GM19438 (cell line): ENCODE results near the gene NEMP2.

Experiments
- ATAC-seq: cut with Tn5 transposase; IDR thresholded peaks from one replicate; pipeline ENCODE4 v1.9.1; 2021; ENCODE audit warnings: low read depth; ENCODE audit not compliant: unreplicated experiment

Gene NEMP2

DNA sequence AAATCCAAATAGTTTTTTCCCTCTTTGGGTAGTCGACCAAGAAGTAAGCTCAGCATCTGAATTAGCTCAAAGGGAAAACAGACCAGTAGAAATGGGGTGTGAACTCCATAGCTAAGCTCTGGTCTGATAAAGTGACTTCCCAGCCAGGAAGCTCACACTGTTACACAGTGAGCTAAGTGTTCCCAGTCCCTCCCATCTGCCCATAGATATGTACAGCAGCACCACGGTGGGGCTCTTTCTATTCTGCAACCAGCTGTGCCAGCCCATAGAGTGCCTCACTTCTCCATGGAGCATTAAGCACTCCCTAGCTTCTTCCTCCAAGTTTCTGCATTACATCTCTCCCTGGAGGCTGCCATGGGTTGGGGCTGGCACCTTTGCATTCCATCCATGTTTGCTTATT, 27.6 kb upstream of the NEMP2 start:
- no peak for ATAC-seq

DNA sequence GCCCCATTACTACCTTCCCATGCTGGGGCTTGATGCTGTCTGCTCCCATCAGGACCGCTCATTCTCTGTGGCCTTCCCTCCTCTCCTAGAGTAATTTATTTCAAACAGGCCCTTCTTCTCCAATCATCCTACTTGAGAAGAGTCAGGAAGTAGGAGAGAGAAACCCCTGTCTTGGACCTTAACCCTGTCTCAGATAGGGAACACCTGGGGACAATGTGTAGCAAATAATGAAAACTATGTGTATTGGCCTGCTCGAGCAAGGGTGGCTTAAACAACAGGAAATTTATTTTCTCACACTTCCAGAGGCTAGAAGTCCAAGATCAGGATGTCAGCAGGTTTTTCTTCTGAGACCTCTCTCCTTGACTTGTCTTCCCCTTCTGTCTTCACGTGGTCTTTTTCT, 26.6 kb upstream of the NEMP2 start:
- no peak for ATAC-seq

- ATAC-seq, result no peak
Measured at GRCh38 chr2:190554357-190555006, 20.0 kb upstream of the NEMP2 start.

DNA sequence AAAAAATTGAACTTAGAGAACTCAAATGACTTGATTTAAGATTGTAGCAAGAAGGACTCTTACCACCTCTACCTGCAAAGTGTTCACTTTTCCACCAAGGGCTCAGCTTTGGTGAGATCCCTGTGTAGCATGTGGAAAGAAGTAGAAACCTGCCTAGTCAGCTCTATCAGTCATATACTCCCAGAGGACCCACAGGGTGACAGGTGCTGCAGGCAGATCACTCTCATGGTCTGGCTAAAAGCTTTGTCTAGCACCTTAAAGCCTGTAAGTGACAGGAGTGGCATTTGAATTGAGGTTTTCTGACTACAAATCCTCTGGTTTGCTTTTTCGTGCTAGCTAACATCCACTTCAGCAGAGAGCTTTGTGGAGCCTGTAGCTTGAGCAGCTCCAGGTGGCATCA, 18.7 kb upstream of the NEMP2 start:
- ATAC-seq, result no peak

DNA sequence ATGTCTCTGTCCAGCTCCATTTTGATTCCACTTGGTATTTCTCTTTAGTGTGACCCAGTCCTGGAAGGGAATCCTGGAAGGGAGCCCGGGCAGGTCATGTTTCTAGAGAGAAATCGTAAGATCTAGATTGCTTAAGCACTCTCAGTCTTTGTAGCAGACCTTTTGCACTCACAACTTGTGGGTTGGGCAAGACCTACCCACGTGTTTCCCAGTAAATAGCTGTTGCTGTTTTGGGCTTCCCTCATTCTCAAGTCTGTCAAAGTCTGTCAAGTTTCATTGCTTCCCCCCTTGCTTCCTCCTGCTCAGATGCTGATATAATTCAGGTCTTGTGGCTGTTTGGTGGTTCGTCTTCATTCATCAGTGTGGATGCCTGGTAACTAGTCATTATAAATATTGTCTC, 17.4 kb upstream of the NEMP2 start:
- ATAC-seq, result no peak

DNA sequence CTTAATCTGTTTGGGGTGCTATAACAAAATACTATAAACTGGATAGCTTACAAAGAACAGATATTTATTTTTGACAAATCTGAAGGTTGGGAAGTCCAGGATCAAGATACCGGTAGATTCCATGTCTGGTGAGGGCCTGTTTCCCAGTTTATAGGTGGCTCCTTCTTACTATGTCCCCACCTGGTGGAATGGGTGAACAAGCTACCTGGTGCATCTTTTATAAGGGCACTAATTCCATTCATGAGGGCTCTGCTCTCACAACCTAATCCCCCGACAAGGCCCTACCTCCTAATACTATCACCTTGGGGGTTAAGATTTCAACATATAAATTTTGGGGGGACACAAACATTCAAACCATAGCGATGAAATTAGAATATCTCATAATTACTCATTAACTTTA, 15.6 kb upstream of the NEMP2 start:
- ATAC-seq, result no peak

DNA sequence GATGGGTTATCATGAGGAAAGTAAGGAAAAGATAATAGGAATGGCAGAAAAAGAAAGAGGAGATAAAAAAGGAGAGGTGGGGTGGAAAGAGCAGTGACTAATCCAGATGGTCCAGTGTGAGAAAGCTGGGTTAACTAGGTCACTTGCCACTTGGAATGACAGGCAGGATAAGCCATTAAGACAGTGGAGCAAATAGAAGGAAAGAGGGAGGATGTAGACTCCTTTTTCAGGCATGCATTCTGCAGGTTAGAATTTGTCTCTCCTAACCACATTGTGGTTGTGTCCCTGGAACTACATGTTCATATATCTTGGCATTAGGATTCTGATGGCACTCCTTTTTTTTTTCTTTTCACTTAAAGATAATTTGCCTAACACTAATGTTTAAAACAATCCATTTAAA, 13.4 kb upstream of the NEMP2 start:
- no peak for ATAC-seq

DNA sequence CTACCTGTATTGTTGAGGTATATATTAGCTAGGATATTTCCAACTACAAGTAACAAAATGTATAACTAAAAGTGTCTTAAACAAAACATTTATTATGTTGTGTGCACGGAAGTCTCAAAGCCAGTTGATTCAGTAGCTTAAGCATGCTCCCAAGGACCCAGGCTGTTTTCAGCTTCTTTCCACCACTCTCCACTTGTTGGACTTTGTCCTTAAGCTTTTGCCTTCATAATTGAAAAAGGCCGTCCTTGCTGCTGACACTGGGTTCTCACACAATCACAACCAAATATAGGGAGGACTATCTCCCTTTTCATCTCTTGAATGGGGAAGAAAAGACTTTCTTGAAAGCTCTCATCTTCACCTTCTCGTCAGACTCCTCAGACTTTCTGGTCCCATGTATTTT, 12.2 kb upstream of the NEMP2 start:
- no peak for ATAC-seq

GRCh38 chr2:190545555-190546385, 11.2 kb upstream of the NEMP2 start:
- no peak for ATAC-seq

DNA sequence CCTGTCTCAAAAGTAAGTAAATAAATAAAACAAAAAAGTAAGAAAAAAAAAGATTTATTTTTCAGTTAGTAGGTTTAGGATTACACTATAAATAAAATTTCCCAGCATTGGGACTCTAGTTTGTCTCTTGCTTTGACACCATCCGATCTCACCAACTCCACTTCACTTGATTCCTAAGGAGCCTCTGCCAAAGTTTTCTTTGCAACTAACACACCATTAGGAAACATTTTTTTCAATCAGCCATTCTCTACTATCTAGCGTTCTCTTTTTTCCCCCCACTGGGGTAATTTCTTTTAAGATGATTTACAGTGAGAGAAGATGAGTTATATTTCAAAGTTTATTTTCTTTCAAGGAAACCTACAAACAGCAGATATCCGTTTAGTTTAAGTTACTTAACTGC, 10.6 kb upstream of the NEMP2 start:
- ATAC-seq, result no peak

- ATAC-seq, result no peak
Measured at GRCh38 chr2:190540048-190540447, 5.5 kb upstream of the NEMP2 start.

DNA sequence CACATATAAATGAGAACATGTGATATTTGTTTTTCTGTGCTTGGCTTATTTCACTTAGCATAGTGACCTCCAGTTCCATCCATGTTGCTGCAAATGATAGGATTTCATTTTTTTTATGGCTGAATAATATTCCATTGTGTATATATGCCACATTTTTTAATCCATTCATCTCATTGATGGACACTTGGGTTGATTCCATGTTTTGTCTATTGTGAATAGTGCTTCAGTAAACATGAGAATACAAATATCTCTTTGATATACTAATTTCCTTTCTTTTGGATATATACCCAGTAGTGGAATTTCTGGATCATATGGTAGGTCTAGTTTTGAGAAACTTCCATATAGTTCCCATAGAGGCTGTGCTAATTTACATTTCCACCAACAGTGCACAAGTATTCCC, 3.7 kb upstream of the NEMP2 start:
- no peak for ATAC-seq

GRCh38 chr2:190537765-190538164, 3.2 kb upstream of the NEMP2 start:
- no peak for ATAC-seq

DNA sequence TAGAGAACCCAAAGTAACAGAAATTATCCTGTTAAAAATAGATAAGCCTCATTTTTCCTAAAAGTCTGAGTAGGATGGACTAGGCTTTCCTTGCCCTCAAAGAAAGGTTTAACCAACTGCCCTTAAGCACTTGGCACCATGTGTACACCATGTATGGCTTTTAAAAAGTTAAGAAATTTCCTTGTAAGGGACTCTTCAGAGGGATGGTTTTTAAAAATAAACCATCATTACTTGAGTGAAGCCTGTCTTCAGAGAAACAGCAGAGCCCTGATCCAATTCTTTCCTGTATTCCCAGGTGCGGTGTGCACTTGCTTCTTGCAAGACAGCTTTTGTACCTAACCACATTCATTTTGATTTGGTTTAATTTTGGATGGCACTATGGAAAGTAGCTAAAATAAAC, 1.1 kb upstream of the NEMP2 start:
- ATAC-seq, result no peak

DNA sequence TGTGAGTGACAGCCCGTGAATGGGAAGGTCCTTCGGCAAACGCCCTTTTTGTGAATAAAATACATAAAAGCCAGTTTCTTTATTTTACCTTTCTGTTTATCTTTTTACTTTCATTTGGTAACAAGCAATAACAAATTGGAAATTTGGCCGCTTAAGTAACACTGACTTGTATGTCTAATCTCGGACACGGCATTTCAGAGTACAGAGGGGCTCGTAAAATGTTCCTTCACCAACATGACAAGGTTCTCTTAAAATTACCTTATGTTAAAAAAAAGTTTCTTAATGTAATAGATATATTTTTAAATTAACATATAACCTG, 558 bp upstream of the NEMP2 start:
- peak; percentile 2 for ATAC-seq

GRCh38 chr2:190533968-190534309, 583 bp downstream of the NEMP2 start:
- peak; percentile 4 for ATAC-seq

- no peak for ATAC-seq
Measured at GRCh38 chr2:190533175-190533967, 1.2 kb downstream of the NEMP2 start.

DNA sequence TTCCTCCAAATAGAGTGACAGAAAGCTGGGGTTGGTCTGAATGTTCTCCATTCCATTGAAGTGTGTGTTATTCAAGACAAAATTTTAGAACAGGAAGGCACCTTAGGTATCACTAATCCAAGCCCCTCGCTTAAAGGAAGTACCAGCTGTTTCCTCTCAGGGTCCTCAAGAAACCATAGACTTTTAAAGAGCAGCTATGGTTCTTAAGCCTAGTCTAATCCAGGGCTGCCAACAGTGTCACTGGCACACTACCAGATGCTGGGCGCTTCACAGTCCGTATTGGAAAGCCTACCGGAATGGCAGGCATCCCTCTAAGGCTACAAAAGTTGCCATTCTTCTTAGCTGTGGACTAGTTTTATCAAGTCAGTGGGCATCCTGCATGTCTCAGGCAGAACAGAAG, 1.9 kb downstream of the NEMP2 start:
- ATAC-seq, result no peak

- ATAC-seq, result no peak
Measured at GRCh38 chr2:190530248-190530900, 4.1 kb downstream of the NEMP2 start.

GRCh38 chr2:190529486-190530247, 4.9 kb downstream of the NEMP2 start:
- no peak for ATAC-seq
